Motor neuron (in vitro differentiated cells): ENCODE measurements around the gene TRIOBP. TPM values are rescaled to one million over a fixed set of nuclear protein-coding genes. Genes with fewer than 3 reads are reported as not detected.
A peak's percentile ranks its signal among the peaks of the same experiment; 100 is the strongest.

ENCODE experiments used
- ATAC-seq, 8 experiments: fragments of 200-7000 bp; cut with Tn5 transposase; replicated peaks in 6 of 8; 2 replicates each; pipeline ENCODE4 v1.8.0; 2021; ENCODE audit warnings: mild to moderate bottlenecking in 8 of 8, moderate library complexity in 8 of 8
- H3K27ac ChIP-seq, 2 donors: fragments of 250-450 bp; sonication (Bioruptor Pico); 2 replicates each; pipeline ENCODE4 v1.9.0; 2021; ENCODE audit warnings: antibody characterized with exemption in 2 of 2, mild to moderate bottlenecking in 2 of 2, moderate library complexity in 1 of 2
- H3K4me1 ChIP-seq, 2 donors: fragments of 250-450 bp; sonication (Bioruptor Pico); replicated peaks in 1 of 2; 2 replicates each; pipeline ENCODE4 v1.6.1; 2021; ENCODE audit warnings: antibody characterized with exemption in 2 of 2, mild to moderate bottlenecking in 2 of 2, moderate library complexity in 1 of 2
- H3K4me3 ChIP-seq, 5 donors: fragments of 250-450 bp; sonication (Bioruptor Pico); 2 replicates each; pipeline ENCODE4 v1.9.0; 2021; ENCODE audit warnings: antibody characterized with exemption in 5 of 5, mild to moderate bottlenecking in 5 of 5, moderate library complexity in 4 of 5
- WGBS, 10 experiments: fragments of 450-650 bp; shearing (Covaris generic); methylation state at CpG; one replicate each; pipeline ENCODE4 v1.0.0; 2022; 5-methylcytosine and 5-hydroxymethylcytosine counted together
- in situ Hi-C, 9 experiments: fragments of 400-800 bp; cut with MboI; loops; one replicate each; pipeline ENCODE4 v1.15.0; 2021; ENCODE audit warnings: low sequenced_read_pairs in 9 of 9, low pct_unique_long_range_greater_than_20kb in 2 of 9; ENCODE audit not compliant: unreplicated experiment in 9 of 9
- total RNA-seq, 8 experiments: library from RNA; unstranded; fragments of 300-600 nt; gene quantifications; 2 replicates each; pipeline versions ENCODE4 v1.2.3 to v1.2.4, GENCODE V29; 2022

Gene TRIOBP
- total RNA-seq, 8 experiments from 2014 or later, result 13.8 to 56.2 (median 25.3) TPM

DNA sequence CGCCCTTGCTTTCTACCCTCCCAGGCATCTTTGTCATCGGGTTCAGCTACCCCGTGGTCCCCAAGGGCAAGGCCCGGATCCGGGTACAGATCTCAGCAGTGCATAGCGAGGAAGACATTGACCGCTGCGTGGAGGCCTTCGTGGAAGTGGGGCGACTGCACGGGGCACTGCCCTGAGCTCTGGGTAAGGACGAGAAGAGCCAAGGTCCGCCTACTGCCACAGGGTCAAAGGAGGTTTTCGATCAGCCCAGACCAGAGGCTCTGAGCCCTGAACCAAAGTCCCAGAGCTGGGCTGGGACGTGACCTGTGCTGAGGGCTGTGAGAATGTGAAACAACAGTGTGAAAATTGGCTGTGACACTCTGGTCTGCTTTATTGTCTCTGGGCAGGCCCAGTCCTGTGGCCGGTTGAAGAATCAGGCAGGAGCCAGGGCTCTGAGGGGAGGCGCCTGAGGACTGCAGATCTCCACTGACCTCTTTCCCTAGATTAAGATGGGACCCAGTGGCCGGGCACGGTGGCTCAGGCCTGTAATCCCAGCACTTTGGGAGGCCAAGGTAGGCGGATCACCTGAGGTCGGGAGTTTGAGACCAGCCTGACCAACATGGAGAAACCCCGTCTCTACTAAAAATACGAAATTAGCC lies 119.8 kb downstream of the TRIOBP start:
- no peak for ATAC-seq
- Histone ChIP-seq H3K27ac (no peak overlapping the region), H3K4me3 (no peak overlapping the region), H3K4me1 (peaks cover 20 to 22% of the 10 kb centered on the region in 2 donors)
- in situ Hi-C loops, result loop anchor here in 2 of 9 experiments (25.0 kb wide), 1 partner anchor 146 kb away; the partner anchor contains the start of genes C22orf23 (in 2 of the 2) and POLR2F (in 2 of the 2)
- 95 to 100% (median 96%) methylated on average over 1 to 7 of the region's 23 CpGs; no CpG with 5 or more reads in 5 of the 10 experiments for WGBS, 10 experiments

DNA sequence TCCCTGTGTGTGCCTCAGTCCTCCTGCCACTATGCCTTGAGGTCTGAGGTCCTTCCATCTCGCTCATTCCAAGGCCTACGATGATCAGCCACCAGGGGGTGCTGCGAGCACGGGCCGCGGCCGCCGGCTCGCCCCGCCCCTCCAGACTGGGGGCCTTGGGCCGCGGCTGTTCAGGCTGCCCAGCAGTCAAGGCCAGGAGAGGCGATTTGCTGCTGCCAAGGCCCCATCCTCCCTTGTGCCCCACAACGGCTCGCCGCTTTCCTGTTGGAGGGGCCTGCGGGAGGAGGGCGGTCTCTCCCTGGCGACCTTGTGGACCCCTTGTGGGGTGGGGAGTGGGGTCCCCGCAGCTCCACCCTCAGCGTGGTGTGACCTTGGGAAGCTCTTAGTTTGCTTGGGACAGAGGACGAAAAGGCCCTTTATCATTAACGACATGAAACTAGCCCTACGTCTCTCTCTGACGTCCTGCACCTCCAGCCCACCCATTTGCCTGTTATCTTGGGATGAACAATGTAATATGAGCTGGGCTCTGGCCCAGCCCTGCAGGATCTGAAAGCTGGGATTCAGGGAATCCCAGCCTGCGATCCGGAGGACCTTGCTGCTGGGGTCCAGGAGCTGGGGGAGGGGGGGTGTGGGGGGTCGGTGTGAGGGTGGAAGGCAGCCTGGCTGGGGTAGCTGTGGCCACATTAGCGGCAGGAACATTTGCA lies 121.0 kb downstream of the TRIOBP start:
- H3K4me1 ChIP-seq, result peaks cover 25 to 29% of the 10 kb centered on the region in 2 donors
- ATAC-seq, result peak; percentile 59 to 87 (median 81)
- peak overlapping the region; percentile 65 to 79 for H3K27ac ChIP-seq
- peak overlapping the region; percentile 6 to 18 (median 15) for H3K4me3 ChIP-seq
- in situ Hi-C loops, result loop anchor here in 2 of 9 experiments (25.0 kb wide), 1 partner anchor 144 kb away; the partner anchor contains the start of genes C22orf23 (in 2 of the 2) and POLR2F (in 2 of the 2)
- WGBS, 10 experiments, result 0 to 10% (median 0%) methylated on average over 1 to 7 of the region's 29 CpGs; no CpG with 5 or more reads in 7 of the 10 experiments

DNA sequence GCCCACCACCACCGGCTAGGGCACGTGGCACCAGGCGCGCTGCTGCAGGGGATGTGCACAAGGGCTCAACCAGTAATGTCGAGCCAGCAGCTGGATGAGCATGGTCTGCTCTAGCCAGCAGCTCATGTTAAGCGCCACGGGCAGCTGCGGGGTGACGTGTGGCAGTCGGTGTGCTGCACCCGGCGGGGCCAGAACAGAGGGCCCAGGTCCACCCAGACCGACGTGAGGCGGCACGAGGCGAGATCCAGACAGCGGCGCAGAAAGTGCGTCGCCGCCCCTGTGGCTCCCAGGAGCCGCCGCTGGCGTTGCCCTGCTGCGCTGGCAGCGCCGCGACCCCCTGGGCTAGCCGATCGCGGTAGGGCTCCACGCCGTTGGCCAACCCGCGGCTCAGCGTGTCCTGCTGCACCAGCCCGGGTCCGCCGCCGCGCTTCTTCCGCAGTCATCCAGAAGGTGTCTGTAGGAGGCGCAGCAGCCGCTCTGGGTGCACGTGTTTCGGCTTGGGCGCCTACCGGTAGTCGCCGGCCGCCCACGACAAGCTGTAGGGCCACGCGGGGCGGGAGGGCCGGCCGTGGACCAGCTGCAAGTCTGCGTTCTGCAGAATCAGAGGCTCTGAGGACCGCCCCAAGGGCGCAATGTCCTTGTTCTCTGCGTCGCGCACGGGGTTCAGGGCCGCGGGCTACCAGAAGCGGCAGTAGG lies 121.7 kb downstream of the TRIOBP start:
- 10 to 38% (median 26%) methylated on average over 6 to 22 of the region's 68 CpGs; no CpG with 5 or more reads in 5 of the 10 experiments for WGBS, 10 experiments

DNA sequence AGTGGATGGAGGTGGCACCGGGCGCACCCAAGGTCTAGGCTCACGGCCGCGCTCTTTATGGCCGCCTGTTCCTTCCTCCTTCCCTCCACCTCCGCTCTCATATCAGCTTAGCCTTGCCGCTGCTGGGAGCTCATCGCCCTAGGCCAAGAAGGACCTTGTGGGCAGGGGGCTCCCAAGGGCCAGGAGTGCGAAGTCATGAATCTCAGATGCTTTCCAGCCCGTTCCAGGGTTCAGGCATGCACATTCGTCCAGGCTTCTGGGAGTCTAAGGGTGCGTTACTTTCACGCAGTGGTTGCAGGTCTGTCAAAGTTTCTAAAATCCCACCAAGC lies 122.2 kb downstream of the TRIOBP start:
- in situ Hi-C loops, result loop anchor here in 2 of 9 experiments (25.0 kb wide), 1 partner anchor 143 kb away; the partner anchor contains the start of genes C22orf23 (in 2 of the 2) and POLR2F (in 2 of the 2)

More for the DNA sequence above, 121.7 kb downstream of the TRIOBP start:
- peaks cover 25 to 29% of the 10 kb centered on the region in 2 donors for H3K4me1 ChIP-seq
- in situ Hi-C loops, result loop anchor here in 2 of 9 experiments (25.0 kb wide), 1 partner anchor 144 kb away; the partner anchor contains the start of genes C22orf23 (in 2 of the 2) and POLR2F (in 2 of the 2)
- H3K27ac ChIP-seq, result peak overlapping the region; percentile 65 to 79
- H3K4me3 ChIP-seq, result peak overlapping the region in 2 of 5 donors; percentile 7 to 18
- peak; percentile 13 to 63 (median 52) for ATAC-seq

DNA sequence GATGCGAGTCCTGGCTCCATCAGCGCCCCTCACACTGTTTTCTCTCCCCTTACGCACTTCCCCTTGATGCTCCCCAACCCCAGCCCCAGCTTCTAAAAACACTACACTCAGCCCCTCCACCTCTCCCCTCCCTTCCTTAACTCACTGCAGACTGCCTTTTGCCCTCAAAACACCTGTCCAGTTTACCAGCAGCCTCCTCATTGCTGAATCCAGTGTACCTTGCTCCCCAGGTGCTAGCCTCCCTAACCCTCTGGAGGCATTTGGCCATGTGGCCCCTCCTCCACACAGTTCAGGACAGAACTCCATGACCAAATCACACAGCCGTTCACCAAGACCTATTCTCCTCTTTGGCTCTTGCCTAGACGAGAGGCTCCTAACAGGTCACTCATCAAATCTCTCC lies 123.5 kb downstream of the TRIOBP start:
- 20 to 100% (median 89%) methylated on average over 1 to 2 of the region's 5 CpGs; no CpG with 5 or more reads in 5 of the 10 experiments for WGBS, 10 experiments
- ATAC-seq, result no peak
- no peak overlapping the region for H3K27ac ChIP-seq
- peaks cover 25 to 29% of the 10 kb centered on the region in 2 donors for H3K4me1 ChIP-seq
- in situ Hi-C loops, result loop anchor here in 2 of 9 experiments (25.0 kb wide), 1 partner anchor 142 kb away; the partner anchor contains the start of genes C22orf23 (in 2 of the 2) and POLR2F (in 2 of the 2)
- H3K4me3 ChIP-seq, result no peak overlapping the region

More for the DNA sequence above, 122.2 kb downstream of the TRIOBP start:
- no peak for ATAC-seq
- WGBS, 10 experiments, result 20 to 82% (median 62%) methylated on average over 2 to 9 of the region's 14 CpGs; no CpG with 5 or more reads in 5 of the 10 experiments
- Histone ChIP-seq H3K4me1 (peaks cover 25 to 29% of the 10 kb centered on the region in 2 donors), H3K27ac (peak overlapping the region; percentile 65 to 79), H3K4me3 (peak overlapping the region in 1 of 5 donors; percentile 18)

DNA sequence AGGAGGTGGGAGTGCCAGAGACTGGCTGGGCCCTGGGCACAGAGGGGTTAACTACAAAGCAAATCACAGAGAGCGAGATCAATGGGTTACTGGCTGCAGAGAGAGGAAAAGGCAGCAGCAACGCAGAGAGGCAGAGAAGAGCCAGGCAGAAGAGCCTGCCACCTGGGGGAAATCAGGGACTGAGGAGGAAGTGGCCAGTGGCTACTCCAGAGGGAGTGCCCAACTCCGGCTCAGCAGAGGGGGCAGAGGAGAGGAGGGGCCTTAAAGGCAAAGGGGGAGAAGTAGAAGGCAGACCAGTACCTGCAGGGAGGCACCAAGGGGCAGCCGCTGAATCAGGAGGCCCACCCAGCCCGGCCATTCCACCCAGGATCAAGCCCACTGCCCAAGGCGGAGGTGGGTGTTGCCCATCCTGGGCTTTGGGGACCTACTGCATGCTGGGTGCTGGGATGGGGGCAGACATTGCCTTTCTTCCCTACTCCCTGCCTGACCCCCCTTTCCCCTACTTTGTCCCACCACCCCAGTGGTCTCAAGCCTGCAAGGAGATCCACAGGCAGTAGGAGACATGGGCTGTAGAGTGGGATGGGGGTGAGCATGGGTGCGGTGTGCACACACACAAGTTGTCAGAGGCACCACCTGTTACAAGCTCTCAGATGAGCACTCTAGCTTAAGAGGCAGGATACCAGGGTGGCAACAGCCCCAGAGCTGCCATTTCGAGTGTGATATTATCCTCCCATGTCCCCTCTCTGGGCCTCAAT lies 125.4 kb downstream of the TRIOBP start:
- peak in 1 of 8 experiments; percentile 1 for ATAC-seq
- H3K27ac ChIP-seq, result no peak overlapping the region
- 0 to 100% (median 30%) methylated on average over 1 to 4 of the region's 8 CpGs; no CpG with 5 or more reads in 5 of the 10 experiments for WGBS, 10 experiments
- no peak overlapping the region for H3K4me3 ChIP-seq
- peaks cover 30 to 31% of the 10 kb centered on the region in 2 donors for H3K4me1 ChIP-seq
- in situ Hi-C loops, result loop anchor here in 2 of 9 experiments (25.0 kb wide), 1 partner anchor 140 kb away; the partner anchor contains the start of genes C22orf23 (in 2 of the 2) and POLR2F (in 2 of the 2)

DNA sequence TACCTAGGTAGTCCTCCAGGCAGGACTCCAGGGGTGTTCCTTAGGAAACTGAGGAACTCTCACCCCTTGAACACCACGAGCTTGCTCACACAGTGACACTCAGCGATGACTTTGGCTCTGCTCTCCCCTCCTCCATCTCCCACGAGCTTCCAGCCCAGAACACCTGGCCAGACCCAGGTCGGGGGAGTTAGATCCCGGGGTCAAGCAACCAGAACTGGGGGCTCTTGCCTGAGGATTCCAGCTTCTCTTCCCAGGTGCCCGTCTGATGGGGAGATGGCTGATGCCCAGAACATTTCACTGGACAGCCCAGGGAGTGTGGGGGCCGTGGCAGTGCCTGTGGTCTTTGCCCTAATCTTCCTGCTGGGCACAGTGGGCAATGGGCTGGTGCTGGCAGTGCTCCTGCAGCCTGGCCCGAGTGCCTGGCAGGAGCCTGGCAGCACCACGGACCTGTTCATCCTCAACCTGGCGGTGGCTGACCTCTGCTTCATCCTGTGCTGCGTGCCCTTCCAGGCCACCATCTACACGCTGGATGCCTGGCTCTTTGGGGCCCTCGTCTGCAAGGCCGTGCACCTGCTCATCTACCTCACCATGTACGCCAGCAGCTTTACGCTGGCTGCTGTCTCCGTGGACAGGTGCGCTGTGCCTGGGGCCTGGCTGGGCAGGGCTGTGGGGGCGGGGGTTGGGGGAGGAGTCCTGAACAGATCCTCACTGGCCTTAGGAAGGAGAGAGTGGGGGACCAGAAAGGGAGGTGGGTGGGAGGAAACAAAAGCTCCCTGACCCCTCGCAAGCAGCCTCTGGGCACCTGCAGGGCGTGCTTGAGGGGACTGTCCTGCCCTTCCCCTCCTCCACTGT lies 126.5 kb downstream of the TRIOBP start, which contains the start of gene GALR3:
Gene GALR3, plus strand, starts transcription at position 249 of the 852 bp plus-strand sequence. Its CDS starts 25 bp downstream, at position 274.
- H3K4me3 ChIP-seq, result no peak within 1 kb of the TSS
- H3K27ac ChIP-seq, result no peak within 1 kb of the TSS
- in situ Hi-C loops, result loop anchor here in 2 of 9 experiments (25.0 kb wide), 1 partner anchor 139 kb away; the partner anchor contains the start of genes C22orf23 (in 2 of the 2) and POLR2F (in 2 of the 2)
- WGBS, 10 experiments, result 46 to 90% (median 64%) methylated on average over 2 to 6 of the region's 21 CpGs; no CpG with 5 or more reads in 6 of the 10 experiments
- peaks cover 24 to 26% of the 10 kb centered on the region in 2 donors for H3K4me1 ChIP-seq
- ATAC-seq, result no peak

DNA sequence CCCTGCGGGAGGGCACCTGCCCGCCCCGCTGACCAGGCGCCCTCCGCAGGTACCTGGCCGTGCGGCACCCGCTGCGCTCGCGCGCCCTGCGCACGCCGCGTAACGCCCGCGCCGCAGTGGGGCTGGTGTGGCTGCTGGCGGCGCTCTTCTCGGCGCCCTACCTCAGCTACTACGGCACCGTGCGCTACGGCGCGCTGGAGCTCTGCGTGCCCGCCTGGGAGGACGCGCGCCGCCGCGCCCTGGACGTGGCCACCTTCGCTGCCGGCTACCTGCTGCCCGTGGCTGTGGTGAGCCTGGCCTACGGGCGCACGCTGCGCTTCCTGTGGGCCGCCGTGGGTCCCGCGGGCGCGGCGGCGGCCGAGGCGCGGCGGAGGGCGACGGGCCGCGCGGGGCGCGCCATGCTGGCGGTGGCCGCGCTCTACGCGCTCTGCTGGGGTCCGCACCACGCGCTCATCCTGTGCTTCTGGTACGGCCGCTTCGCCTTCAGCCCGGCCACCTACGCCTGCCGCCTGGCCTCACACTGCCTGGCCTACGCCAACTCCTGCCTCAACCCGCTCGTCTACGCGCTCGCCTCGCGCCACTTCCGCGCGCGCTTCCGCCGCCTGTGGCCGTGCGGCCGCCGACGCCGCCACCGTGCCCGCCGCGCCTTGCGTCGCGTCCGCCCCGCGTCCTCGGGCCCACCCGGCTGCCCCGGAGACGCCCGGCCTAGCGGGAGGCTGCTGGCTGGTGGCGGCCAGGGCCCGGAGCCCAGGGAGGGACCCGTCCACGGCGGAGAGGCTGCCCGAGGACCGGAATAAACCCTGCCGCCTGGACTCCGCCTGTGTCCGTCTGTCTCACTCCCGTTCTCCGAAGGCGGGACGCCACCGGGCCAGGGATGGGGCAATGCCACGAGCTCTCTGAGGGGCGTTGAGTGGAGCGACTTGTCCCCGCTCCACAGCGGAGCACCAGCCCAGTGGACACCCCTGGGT lies 128.1 kb downstream of the TRIOBP start:
- H3K4me1 ChIP-seq, result peaks cover 14 to 15% of the 10 kb centered on the region in 2 donors
- H3K4me3 ChIP-seq, result peak overlapping the region in 3 of 5 donors; percentile 14 to 19 (median 19)
- WGBS, 10 experiments, result 7 to 93% (median 16%) methylated on average over 1 to 40 of the region's 135 CpGs; no CpG with 5 or more reads in 4 of the 10 experiments
- H3K27ac ChIP-seq, result no peak overlapping the region
- in situ Hi-C loops, result loop anchor here in 2 of 9 experiments (25.0 kb wide), 1 partner anchor 137 kb away; the partner anchor contains the start of genes C22orf23 (in 2 of the 2) and POLR2F (in 2 of the 2)
- peak; percentile 6 to 46 (median 34) for ATAC-seq
